Activated CD4-positive, CD25-positive, alpha-beta regulatory T cell (primary cell): ENCODE results near the gene SRRD.

ENCODE experiments used
- DNase-seq, 4 experiments: peaks; one replicate each; lab custom pipeline; 2025; lab: John Stamatoyannopoulos, UW

The SRRD gene

DNA sequence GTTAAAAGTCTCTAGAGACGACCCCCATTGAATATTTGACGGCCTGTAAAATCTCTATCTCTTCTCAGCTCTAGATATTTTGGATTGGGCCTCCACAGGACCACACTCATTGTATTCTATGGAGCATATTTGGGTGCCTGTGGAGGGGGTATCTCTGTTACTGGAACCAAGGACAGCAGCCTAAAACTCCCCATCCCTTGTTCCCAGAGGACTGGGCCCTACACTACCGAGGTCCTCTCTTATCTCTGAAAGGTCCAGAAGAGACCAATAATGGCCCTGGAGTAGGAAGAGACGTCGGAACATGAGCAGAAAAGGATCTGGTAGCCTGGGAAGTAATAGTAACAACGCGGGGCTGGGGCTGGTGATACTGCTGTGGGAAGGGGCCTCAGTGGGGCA, 636 bp upstream of the SRRD start:
- no peak for DNase-seq

GRCh38 chr22:26484360-26484706, 656 bp downstream of the SRRD start:
- DNase-seq, result no peak

DNA sequence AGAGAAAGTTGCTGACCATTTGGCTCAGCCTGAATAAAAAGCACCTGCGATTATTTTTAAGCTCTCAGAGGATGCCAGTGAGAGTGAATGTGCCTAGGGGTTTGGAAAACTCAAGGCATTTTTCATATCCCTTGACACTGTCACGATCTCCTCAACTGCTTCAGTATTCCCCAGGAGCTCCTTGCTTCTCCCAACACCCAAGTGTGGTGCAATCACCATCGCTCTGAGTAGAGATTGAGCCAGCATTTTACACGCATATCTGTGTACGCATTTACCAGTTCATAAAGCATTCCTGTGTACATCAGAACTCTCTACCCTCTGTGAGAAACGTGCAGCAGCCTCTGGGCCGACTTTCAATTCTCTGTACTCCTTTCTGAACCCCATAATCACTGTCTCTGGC, 1.3 kb downstream of the SRRD start:
- no peak for DNase-seq

DNA sequence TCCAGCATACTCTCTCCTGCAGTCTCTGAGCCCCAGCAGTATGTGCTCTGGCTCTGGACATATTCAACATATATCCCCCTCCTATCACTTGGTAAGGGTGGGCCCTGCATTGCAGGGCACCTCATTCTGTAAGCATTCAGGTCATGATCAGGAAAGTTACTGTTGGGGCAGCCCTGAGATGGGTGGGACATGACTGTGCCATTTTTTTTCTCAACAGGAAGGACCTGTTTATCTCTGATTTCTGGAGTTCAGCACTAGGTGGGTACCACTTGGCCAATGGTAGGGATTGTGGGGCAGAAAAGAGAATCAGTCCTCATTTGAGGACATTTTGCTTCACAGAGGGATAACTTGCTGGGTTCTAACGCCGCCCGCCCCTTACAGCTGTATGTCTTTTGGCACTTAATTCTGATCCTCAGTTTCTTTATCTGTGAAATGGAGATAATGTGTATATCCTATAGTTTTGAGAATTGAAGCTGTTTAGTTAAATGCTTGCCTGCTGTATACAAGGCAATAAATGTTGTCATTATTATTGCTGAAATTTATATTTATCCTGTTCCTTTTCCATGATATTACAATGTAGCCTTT, 2.2 kb downstream of the SRRD start:
- no peak for DNase-seq

DNA sequence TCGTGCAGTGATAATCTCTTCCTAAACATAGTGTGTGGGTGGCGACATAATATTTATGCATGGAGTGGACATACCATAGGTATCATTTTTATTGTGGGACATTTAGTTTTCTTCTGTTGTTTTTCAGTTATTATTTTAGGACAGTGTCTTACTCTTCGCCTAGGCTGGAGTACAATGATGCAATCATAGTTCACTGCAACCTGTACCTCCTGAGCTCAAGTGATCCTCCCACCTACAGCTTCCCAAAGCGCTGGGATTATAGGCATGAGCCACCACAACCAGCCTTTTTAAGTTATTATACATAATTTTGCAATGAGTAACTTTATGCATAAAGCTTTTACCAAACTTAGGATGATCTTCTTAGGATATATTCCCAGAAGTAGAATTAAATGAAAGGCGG, 2.7 kb downstream of the SRRD start:
- no peak for DNase-seq

DNA sequence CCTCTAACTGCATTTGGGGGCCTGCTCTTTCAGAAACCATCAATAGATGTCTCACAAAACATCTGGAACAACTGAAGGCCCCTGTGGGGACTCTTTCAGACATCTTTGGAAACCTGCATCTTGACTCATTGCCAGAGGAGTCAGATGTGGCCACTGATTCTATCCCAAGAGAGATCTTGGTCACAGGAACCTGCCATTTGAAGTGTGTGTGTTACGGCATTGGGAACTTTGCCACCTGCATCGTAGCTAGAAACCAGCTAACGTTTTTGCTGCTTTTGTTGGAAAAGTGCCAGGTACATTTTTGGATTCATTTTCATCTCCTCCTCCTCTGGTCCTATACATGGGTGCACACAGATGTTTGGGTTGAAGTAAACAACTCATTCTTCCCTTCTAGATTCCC, 4.3 kb downstream of the SRRD start:
- DNase-seq, result no peak

- DNase-seq, result no peak
These were observed 5.9 kb downstream of the SRRD start for GRCh38 chr22:26489447-26490036.

GRCh38 chr22:26492220-26492619, 8.5 kb downstream of the SRRD start:
- DNase-seq, result no peak

DNA sequence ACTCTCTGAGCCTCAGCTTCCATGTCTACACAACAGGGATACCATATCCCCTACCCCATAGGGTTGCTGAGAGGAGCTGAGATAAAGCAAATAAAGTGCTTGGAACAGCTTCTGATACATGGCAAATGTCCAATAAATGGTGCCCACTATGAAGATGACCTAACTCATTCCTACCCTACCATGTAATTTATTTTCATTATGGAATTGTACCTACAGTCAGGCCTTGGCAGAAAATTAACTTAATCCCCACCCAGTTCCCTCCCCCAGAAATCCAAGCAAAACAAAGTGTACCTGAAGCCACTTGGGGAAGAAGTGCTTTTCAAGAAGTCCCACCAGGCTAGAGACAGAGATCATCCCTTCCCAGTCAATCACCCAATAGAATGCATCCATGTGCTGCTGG, 10.8 kb downstream of the SRRD start:
- DNase-seq, result no peak

- no peak for DNase-seq
These were observed 12.8 kb downstream of the SRRD start for GRCh38 chr22:26496456-26496855.

- no peak for DNase-seq
These were observed 15.6 kb downstream of the SRRD start for GRCh38 chr22:26499188-26499703.

GRCh38 chr22:26501996-26502395, 18.3 kb downstream of the SRRD start:
- DNase-seq, result no peak

DNA sequence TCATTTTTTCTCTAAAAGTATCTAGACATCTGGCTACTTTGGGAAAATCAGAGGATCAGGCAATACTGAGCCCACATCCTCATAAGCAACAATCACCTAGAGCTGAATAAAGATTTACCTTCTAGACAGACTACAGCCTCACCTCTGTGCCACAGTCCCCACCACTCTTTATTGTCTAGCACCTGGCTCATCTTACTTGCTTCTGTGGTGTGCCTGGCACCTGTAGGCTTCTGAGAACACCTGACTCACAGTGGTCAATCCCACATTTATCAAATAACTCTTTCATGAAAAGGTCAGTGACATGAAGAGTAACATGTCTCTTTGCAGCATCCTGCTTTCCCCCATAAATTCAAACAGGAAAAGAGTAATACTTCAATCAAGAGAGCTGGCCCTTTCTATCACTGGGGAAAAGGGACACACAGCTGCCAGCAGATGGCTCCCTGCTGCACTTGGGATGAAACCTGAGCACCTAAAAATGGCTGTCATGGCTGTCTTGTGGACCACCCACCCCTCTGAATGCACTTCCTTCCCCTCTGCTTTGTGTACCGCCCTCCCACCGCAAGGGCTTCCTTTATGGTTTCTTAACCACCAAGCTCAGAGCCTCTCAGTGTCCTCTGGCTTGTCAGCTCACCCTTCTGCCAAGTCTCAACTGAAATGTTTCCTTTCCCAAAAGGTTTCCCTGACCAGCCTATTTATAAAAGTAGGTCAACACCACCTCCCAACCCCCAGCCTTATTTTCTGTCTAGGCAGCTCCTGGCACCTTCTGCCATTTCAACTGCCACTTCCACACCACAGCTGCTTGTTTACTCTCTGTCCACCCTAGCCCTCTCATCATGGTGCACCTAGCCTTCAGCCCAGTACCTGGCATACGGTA, 19.2 kb downstream of the SRRD start:
- peak in 3 of 4 experiments; percentile 6 to 15 (median 7) for DNase-seq

DNA sequence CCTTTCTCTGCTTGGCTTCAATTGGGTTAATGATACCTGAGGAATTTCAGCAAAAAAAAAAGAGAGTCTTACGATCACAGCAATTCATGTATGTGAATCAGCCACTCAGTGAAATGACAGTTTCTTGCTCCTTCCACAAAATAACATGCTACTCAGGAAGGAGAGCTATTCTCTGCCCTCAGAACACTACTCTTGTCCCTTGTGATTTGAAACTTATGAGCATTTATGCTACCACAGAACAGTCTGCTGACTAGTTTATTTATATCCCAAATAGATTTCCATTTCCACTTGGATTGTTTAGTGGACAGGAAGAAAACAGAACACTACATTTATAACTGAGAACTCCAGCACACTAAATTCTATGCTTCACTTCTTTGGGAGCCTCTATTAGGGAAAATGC, 20.1 kb downstream of the SRRD start:
- DNase-seq, result no peak

- no peak for DNase-seq
These were observed 24.5 kb downstream of the SRRD start for GRCh38 chr22:26508148-26508547.

GRCh38 chr22:26512149-26512793, 28.6 kb downstream of the SRRD start, which contains the start of gene TFIP11:
TSS of gene TFIP11 (minus strand) at chr22:26512473. CDS start at chr22:26510272, 2,201 bp downstream.
- DNase-seq, result peak; percentile 82 to 92 (median 86)

DNA sequence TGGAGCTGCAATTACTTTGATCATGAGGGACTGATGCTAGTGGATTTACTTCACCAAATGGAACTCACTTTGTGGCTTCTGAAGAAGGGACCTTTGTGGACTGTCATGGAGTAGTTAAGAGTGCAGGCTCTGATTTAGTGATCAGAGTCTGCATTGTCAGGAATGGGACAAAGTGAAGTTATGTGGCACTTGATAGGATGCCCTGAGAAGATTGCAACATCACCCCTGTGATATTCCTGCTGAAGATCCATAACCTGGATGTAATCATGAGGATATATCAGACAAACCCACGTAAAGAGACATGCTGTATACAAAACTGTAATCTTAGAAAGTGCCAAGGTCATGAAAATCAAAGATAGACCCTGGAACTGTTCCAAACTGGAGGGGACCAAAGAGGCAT, 30.2 kb downstream of the SRRD start:
- no peak for DNase-seq

DNA sequence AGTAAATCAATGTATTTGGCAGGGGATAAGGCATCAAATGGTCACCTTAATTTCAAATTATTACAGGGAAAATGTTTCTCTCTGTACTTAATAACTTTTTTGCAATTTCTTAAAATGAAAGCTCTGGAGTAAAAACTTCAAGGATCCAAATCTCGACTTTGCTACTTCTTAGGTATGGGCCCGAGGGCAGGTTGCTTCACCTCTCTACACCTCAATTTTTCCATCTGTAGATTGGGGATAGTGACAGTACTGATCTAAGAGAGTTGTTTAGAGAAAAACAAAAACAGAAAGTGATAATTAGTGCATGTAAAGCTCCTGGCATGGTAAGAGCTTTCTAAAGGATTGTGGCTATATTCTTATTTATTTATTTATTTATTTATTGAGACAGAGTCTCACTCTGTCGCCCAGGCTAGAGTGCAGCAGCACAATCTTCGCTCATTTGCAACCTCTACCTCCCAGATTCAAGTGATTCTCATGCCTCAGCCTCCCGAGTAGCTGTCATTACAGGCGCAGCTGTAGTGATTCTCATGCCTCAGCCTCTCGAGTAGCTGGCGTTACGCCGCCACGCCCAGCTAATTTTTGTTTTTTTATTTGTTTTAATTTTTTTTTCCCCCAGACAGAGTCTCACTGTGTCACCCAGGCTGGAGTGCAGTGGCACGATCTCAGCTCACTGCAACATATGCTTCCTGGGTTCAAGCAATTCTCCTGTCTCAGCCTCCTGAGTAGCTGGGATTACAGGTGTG, 30.9 kb downstream of the SRRD start:
- DNase-seq, result no peak

- DNase-seq, result no peak
These were observed 32.3 kb downstream of the SRRD start for GRCh38 chr22:26515931-26516330.

DNA sequence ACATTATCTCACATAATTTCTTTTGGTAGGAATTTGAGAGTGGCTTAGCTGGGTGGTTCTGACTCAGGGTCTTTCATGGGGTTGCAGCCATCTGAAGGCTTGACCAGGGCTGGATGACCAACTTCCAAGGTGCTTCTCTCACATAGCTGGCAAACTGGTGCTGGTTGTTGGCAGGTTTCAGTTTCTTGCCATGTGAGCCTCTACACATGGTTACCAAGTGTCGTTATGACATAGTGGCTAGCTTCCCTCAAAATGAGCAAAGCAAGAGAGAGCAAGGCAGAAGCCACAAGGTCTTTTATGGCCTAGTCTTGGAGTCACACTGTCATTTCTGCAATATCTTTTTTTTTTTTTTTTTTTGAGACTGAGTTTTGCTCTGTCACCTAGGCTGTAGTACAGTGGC, 32.8 kb downstream of the SRRD start:
- no peak for DNase-seq

DNA sequence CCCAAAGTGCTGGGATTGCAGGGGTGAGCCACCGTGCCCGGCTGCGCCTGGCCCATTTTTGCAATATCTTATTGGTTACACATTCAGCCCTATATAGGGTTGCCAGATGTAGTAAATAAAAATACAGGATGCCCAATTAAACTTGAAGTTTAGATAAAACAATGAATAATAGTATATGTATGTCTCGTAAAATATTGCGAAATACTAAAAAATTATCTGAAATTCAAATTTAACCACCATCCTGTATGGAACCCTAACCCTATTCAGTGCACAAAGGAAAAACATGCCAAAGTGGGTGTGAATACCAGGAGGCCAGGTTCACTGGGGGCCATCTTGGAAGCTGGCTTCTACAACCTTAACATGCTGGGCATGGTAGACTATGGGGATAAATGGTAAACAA, 33.8 kb downstream of the SRRD start:
- no peak for DNase-seq

- DNase-seq, result no peak
These were observed 38.3 kb downstream of the SRRD start for GRCh38 chr22:26522012-26522411.
